Psoas muscle (tissue), 8 donors: ENCODE data around the gene SPACA4. TPM values are rescaled to one million over a fixed set of nuclear protein-coding genes. Genes with fewer than 3 reads are reported as not detected.

Experiments used
- ATAC-seq, 4 donors: fragments of 200-7000 bp; cut with Tn5 transposase; one replicate each; pipeline ENCODE4 v1.9.1; 2020; ENCODE audit warnings: moderate library complexity in 3 of 4, mild to moderate bottlenecking in 2 of 4
- DNase-seq, 2 donors: peaks; one replicate each; pipeline ENCODE4 v3.0.0-alpha.2; 2020
- H3K27ac ChIP-seq: fragments of 200-600 bp; one replicate; pipeline ENCODE4 v1.8.0; 2022
- H3K27me3 ChIP-seq, 3 donors: fragments of 200-600 bp in 1 of 3; one replicate each; pipeline versions ENCODE4 v1.6.1 to v1.8.0; 2013 to 2022; ENCODE audit warnings: low read length in 2 of 3, mild to moderate bottlenecking in 2 of 3, moderate library complexity in 1 of 3; ENCODE audit not compliant: insufficient read depth in 3 of 3
- H3K36me3 ChIP-seq, 2 donors: fragments of 200-600 bp in 1 of 2; one replicate each; pipeline versions ENCODE4 v1.6.1 to v1.8.0; 2013 to 2022; ENCODE audit warnings: low read depth in 1 of 2, mild to moderate bottlenecking in 1 of 2, moderate library complexity in 1 of 2; ENCODE audit not compliant: insufficient read depth in 1 of 2
- H3K4me1 ChIP-seq: fragments of 200-600 bp; one replicate; pipeline ENCODE4 v1.8.0; 2022
- H3K4me3 ChIP-seq: fragments of 200-600 bp; one replicate; pipeline ENCODE4 v1.8.0; 2022; ENCODE audit warnings: mild to moderate bottlenecking
- H3K9me3 ChIP-seq: fragments of 200-600 bp; one replicate; pipeline ENCODE4 v1.8.0; 2022
- CTCF ChIP-seq: fragments of 200-600 bp; IDR thresholded peaks from one replicate; pipeline ENCODE4 v1.8.0; 2022; ENCODE audit warnings: antibody characterized with exemption
- WGBS, 3 donors: extraction: QIAGEN DNeasy Blood & Tissue Kit; methylation state at CpG; one replicate each; pipeline versions ENCODE4 v1.1.6 to v1.1.7; 2013; 5-methylcytosine and 5-hydroxymethylcytosine counted together
- intact Hi-C, 2 donors: fragments of 100-400 bp; cut with DNase I; formaldehyde crosslinking; loops; one replicate each; pipeline versions ENCODE4 v1.11.0 to v1.14.2; 2022
- polyA plus RNA-seq, 3 donors: library from polyadenylated mRNA; stranded (reverse); fragments of 200-250 nt; gene quantifications; one replicate each; pipeline ENCODE4 v1.2.3, GENCODE V29; 2013
- total RNA-seq, 4 donors: library from RNA; stranded (reverse); fragmentation: NEBNext Ultra II Directional in 2 of 4; extraction: Animal tissue kit (Norgen Biotek cat#: 25700) in 2 of 4; gene quantifications; one replicate each; pipeline versions ENCODE4 v1.2.1 to v1.2.4, GENCODE V29; 2021 to 2023
- donor health status: healthy with polysubstance abuse.
- donor health status: DM: no; HTN: no; CAD: no; lungs with moderate emphysema.
- donor health status: Bipolar disorder and iron deficiency.
- donor health status: healthy.
- donor health status: DM: yes; HTN: yes; CAD: no.
- donor health status: DM: no; HTN: no; CAD: no.
- donor health status: DM: no; HTN: no; CAD: no.
- donor health status: DM: yes; HTN: yes; CAD: no.

Gene SPACA4
- total and polyA plus RNA-seq, 7 donors = not detected

GRCh38 chr19:48628486-48629296 lies 22.1 kb downstream of the SPACA4 start:
- peak in 1 of 2 donors; percentile 65 for DNase-seq
- WGBS, 3 donors = 74 to 81% (median 77%) methylated on average over 32 to 34 of the region's 34 CpGs
- peaks cover 0 to 14% of the 10 kb centered on the region in 2 donors for H3K36me3 ChIP-seq
- no peak overlapping the region for H3K27ac ChIP-seq
- no peak for TF ChIP-seq CTCF
- intact Hi-C loops = no loop called here
- no peak for ATAC-seq
- no peaks in the 10 kb centered on the region for H3K9me3 ChIP-seq
- H3K4me3 ChIP-seq = no peak overlapping the region
- peaks cover 37% of the 10 kb centered on the region for H3K4me1 ChIP-seq
- no peaks in the 10 kb centered on the region for H3K27me3 ChIP-seq

GRCh38 chr19:48629297-48629598 lies 22.7 kb downstream of the SPACA4 start:
- peak overlapping the region; percentile 80 for H3K27ac ChIP-seq
- WGBS, 3 donors = 91% methylated on average over 21 to 22 of the region's 22 CpGs
- H3K4me1 ChIP-seq = peaks cover 40% of the 10 kb centered on the region
- H3K27me3 ChIP-seq = no peaks in the 10 kb centered on the region
- intact Hi-C loops = no loop called here
- no peak overlapping the region for H3K4me3 ChIP-seq
- peaks cover 0 to 14% of the 10 kb centered on the region in 2 donors for H3K36me3 ChIP-seq
- no peaks in the 10 kb centered on the region for H3K9me3 ChIP-seq
- DNase-seq (peak in 1 of 2 donors; percentile 55), ATAC-seq (no peak)
- TF ChIP-seq CTCF = no peak

GRCh38 chr19:48629599-48630295 lies 23.2 kb downstream of the SPACA4 start:
- intact Hi-C loops = loop anchor here in 1 of 2 donors (10.0 kb wide), 1 partner anchor 335 kb away; the partner anchor contains the start of gene FTL
- Histone ChIP-seq H3K27me3 (no peaks in the 10 kb centered on the region), H3K4me1 (peaks cover 45% of the 10 kb centered on the region), H3K9me3 (no peaks in the 10 kb centered on the region), H3K27ac (peak overlapping the region; percentile 80), H3K36me3 (peaks cover 0 to 14% of the 10 kb centered on the region in 2 donors), H3K4me3 (peak overlapping the region; percentile 42)
- DNase-seq (peak; percentile 73 to 77), ATAC-seq (peak; percentile 33 to 57 (median 50))
- TF ChIP-seq CTCF = no peak
- WGBS, 3 donors = 45 to 52% (median 50%) methylated on average over 48 of the region's 48 CpGs

GRCh38 chr19:48630296-48631063 lies 23.9 kb downstream of the SPACA4 start:
- Histone ChIP-seq H3K4me3 (peak overlapping the region; percentile 42), H3K36me3 (peaks cover 0 to 14% of the 10 kb centered on the region in 2 donors), H3K4me1 (peaks cover 49% of the 10 kb centered on the region), H3K27ac (peak overlapping the region; percentile 80), H3K27me3 (no peaks in the 10 kb centered on the region), H3K9me3 (no peaks in the 10 kb centered on the region)
- no peak for TF ChIP-seq CTCF
- 12 to 24% (median 15%) methylated on average over 45 to 47 of the region's 47 CpGs for WGBS, 3 donors
- DNase-seq (peak; percentile 68 to 84), ATAC-seq (peak in 1 of 4 donors; percentile 16)
- intact Hi-C loops = loop anchor here in 1 of 2 donors (10.0 kb wide), 1 partner anchor 334 kb away; the partner anchor contains the start of gene FTL
